Cardiac fibroblast (primary cell): Measurements from ENCODE around the gene CRYBG3.

ENCODE experiments used
- DNase-seq, 2 donors: peaks; one replicate each; pipeline versions ENCODE4 v3.0.0 to v3.0.0-alpha.2; 2010; ENCODE audit warnings: low read depth in 2 of 2
- H3K4me3 ChIP-seq, 2 donors: replicated peaks in 1 of 2; 1 replicate in 1 of 2; 2 replicates in 1 of 2; pipeline ENCODE4 v1.5.1; 2011; ENCODE audit warnings: low read depth in 2 of 2, low read length in 2 of 2, mild to moderate bottlenecking in 2 of 2, moderate library complexity in 1 of 2
- TF ChIP-seq, protein P1 (sequence below): IDR thresholded peaks from one replicate; pipeline ENCODE4 v1.5.1; 2011; ENCODE audit warnings: low read depth, mild to moderate bottlenecking, low read length, inconsistent platforms

Gene CRYBG3

DNA sequence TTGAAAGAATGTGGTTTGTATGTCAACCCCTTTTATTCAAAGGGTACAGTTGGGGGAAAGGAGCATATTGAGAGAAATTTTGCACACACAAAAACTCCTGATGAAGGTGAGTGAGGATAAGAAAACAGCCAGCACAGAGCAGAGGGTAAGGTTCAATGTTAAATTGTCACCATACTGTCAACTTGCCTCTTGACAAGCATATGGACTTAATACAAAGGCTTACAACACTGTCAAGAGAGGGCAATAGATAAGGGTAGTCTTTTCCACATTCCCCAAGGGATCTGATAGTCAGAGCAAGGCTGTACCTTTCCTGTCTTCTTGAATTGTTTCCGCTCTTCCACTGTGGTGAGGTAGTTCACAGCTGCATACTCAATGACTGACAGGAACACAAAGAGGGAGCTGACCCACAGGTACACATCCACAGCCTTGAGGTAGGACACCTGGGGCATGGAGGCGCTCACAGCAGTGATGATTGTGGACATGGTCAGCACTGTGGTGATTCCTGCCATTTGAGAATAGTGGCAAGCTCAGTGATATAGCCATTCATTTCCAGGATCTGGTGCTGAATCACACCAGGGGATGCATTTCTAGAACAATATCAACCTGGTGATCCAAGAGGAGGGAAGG, 170.8 kb downstream of the CRYBG3 start:
- no peak for DNase-seq
- TF ChIP-seq, protein P1, sequence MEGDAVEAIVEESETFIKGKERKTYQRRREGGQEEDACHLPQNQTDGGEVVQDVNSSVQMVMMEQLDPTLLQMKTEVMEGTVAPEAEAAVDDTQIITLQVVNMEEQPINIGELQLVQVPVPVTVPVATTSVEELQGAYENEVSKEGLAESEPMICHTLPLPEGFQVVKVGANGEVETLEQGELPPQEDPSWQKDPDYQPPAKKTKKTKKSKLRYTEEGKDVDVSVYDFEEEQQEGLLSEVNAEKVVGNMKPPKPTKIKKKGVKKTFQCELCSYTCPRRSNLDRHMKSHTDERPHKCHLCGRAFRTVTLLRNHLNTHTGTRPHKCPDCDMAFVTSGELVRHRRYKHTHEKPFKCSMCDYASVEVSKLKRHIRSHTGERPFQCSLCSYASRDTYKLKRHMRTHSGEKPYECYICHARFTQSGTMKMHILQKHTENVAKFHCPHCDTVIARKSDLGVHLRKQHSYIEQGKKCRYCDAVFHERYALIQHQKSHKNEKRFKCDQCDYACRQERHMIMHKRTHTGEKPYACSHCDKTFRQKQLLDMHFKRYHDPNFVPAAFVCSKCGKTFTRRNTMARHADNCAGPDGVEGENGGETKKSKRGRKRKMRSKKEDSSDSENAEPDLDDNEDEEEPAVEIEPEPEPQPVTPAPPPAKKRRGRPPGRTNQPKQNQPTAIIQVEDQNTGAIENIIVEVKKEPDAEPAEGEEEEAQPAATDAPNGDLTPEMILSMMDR = no peak
- H3K4me3 ChIP-seq = no peak overlapping the region

DNA sequence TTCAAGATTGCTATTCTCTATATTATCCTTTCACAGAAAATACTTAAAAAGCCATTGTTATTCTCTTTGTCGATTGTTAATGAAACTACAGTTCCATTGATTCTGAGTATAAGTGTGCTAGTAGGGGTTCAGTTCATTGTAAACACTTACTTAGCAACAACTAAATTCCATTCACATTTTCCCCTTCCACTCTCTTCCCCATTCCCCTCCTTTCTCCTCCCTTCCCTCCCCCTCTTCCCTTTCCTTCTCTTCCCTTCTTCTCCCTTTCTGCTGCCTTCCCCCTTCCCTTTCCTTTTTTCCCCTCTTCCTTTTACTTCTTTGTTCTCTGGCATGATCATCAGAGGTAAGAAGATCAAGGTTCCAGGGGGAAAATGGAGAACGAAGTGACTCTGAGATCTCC, 171.7 kb downstream of the CRYBG3 start:
- TF ChIP-seq, protein P1 = no peak
- DNase-seq = no peak

DNA sequence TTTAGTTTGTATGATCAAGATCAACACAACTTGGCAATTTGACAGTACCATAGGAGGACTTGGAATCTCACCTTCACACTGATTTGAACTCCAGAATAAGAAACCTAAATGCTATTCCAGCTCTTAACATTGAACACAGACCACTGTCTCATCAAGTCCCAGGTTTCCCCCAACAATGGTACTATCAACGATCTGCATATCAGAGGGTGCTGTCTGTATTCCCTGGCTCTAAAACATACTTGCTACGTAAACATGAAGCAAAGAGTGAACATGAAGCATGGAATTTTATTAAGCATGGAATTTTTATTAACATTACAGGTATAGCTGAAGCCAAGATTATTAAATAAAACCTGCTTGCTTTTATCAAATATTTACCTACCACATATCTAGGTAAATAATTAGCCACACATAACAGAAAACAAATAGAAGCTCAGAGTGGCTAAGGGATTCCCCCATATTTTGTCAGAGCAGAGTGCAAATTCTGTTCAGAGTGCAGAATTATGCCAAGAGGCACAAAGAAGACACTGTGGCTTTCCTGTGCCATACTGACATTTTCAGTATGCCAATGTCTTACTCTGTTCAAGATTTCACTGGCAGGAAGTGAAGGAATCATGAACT, 172.6 kb downstream of the CRYBG3 start:
- no peak overlapping the region for H3K4me3 ChIP-seq
- no peak for DNase-seq
- TF ChIP-seq, protein P1 = no peak

More for the DNA sequence above, 171.7 kb downstream of the CRYBG3 start:
- no peak overlapping the region for H3K4me3 ChIP-seq
